Renal pelvis (tissue), 3 donors: Measurements from ENCODE around the gene IL1RN. TPM values are rescaled to one million over a fixed set of nuclear protein-coding genes. Genes with fewer than 3 reads are reported as not detected.

Experiments
- polyA plus RNA-seq, 3 donors: library from polyadenylated mRNA; unstranded; fragments of 120-200 nt; gene quantifications; one replicate each; pipeline ENCODE4 v1.2.1, GENCODE V29; 2013; ENCODE audit not compliant: insufficient read length in 3 of 3

The IL1RN gene
- polyA plus RNA-seq, 3 donors: 2.7 to 3.0 (median 2.9) TPM

Other genes with a start within 250 kb of the IL1RN start
- not detected for gene IL37, start 216.4 kb upstream of the IL1RN start, polyA plus RNA-seq
- under 1 TPM in 2 of 3 donors, not detected in 1; 0.23 to 0.76 TPM for gene IL36G, start 149.6 kb upstream of the IL1RN start, polyA plus RNA-seq
- gene IL36A, start 122.1 kb upstream of the IL1RN start, polyA plus RNA-seq: not detected
- not detected for gene IL36B, start 74.7 kb upstream of the IL1RN start, polyA plus RNA-seq
- not detected for gene IL36RN, start 68.4 kb upstream of the IL1RN start, polyA plus RNA-seq
- gene IL1F10, start 59.6 kb upstream of the IL1RN start, polyA plus RNA-seq: not detected
- 10 to 100 TPM; 11.2 to 14.1 (median 12.0) TPM for gene PSD4, start 46.4 kb downstream of the IL1RN start, polyA plus RNA-seq
- gene PAX8, start 151.3 kb downstream of the IL1RN start, polyA plus RNA-seq: 100 to 1,000 TPM; 298 to 742 (median 618) TPM